Measurements from ENCODE around the gene EFCAB9.
"Not testable (repeated sequence)": the region's sequence is repeated elsewhere in the genome, so short reads cannot be mapped to it uniquely, and the experiment has no call there.

EFCAB9 gene

GRCh38 chr5:172193872-172194271 is at the start of gene EFCAB9:
Gene EFCAB9 (plus strand): TSS chr5:172194172. CDS start chr5:172194173, 1 bp downstream.
- DNase-seq (ENCODE audit: low read depth, low spot score) = no peak

GRCh38 chr5:172144291-172144815 is 49.6 kb upstream of the EFCAB9 start:
- DNase-seq (ENCODE audit: low read depth, low spot score) = no peak

- no peak for DNase-seq (ENCODE audit: low read depth, low spot score)
Observed at GRCh38 chr5:172144931-172145869, 48.8 kb upstream of the EFCAB9 start.

- DNase-seq (ENCODE audit: low read depth, low spot score) = no peak
Observed at GRCh38 chr5:172145870-172146747, 47.9 kb upstream of the EFCAB9 start.

GRCh38 chr5:172146748-172147092 is 47.3 kb upstream of the EFCAB9 start:
- DNase-seq (ENCODE audit: low read depth, low spot score) = no peak

GRCh38 chr5:172147857-172148256 is 46.1 kb upstream of the EFCAB9 start:
- no peak for DNase-seq (ENCODE audit: low read depth, low spot score)

- no peak for DNase-seq (ENCODE audit: low read depth, low spot score)
Observed at GRCh38 chr5:172148381-172148780, 45.6 kb upstream of the EFCAB9 start.

- DNase-seq (ENCODE audit: low read depth, low spot score) = no peak
Observed at GRCh38 chr5:172149073-172149472, 44.9 kb upstream of the EFCAB9 start.

- not testable (repeated sequence) for DNase-seq (ENCODE audit: low read depth, low spot score)
Observed at GRCh38 chr5:172149481-172149880, 44.5 kb upstream of the EFCAB9 start.

- DNase-seq (ENCODE audit: low read depth, low spot score) = no peak
Observed at GRCh38 chr5:172150514-172151425, 43.2 kb upstream of the EFCAB9 start.

- DNase-seq (ENCODE audit: low read depth, low spot score) = no peak
Observed at GRCh38 chr5:172151661-172152210, 42.2 kb upstream of the EFCAB9 start.

- DNase-seq (ENCODE audit: low read depth, low spot score) = no peak
Observed at GRCh38 chr5:172153695-172154094, 40.3 kb upstream of the EFCAB9 start.

- not testable (repeated sequence) for DNase-seq (ENCODE audit: low read depth, low spot score)
Observed at GRCh38 chr5:172155101-172155500, 38.9 kb upstream of the EFCAB9 start.

GRCh38 chr5:172156541-172156994 is 37.4 kb upstream of the EFCAB9 start:
- DNase-seq (ENCODE audit: low read depth, low spot score) = no peak

- DNase-seq (ENCODE audit: low read depth, low spot score) = no peak
Observed at GRCh38 chr5:172159016-172159415, 35.0 kb upstream of the EFCAB9 start.

- no peak for DNase-seq (ENCODE audit: low read depth, low spot score)
Observed at GRCh38 chr5:172160506-172160905, 33.5 kb upstream of the EFCAB9 start.

- DNase-seq (ENCODE audit: low read depth, low spot score) = no peak
Observed at GRCh38 chr5:172162323-172162986, 31.5 kb upstream of the EFCAB9 start.

GRCh38 chr5:172162987-172163343 is 31.0 kb upstream of the EFCAB9 start:
- DNase-seq (ENCODE audit: low read depth, low spot score) = no peak

GRCh38 chr5:172163346-172163745 is 30.6 kb upstream of the EFCAB9 start:
- no peak for DNase-seq (ENCODE audit: low read depth, low spot score)

- DNase-seq (ENCODE audit: low read depth, low spot score) = no peak
Observed at GRCh38 chr5:172164769-172165212, 29.2 kb upstream of the EFCAB9 start.
